GM12878 (cell line): ENCODE measurements around the gene SBF2. TPM values are rescaled to one million over a fixed set of nuclear protein-coding genes. Genes with fewer than 3 reads are reported as not detected.

Source experiments
- ATAC-seq: fragments of 200-7000 bp; cut with Tn5 transposase; 3 replicates; pipeline ENCODE4 v1.9.1; 2020; ENCODE audit warnings: mild to moderate bottlenecking, moderate library complexity
- BruUV-seq: library from RNA; stranded (reverse); fragments of 400-500 nt; replicated peaks from 2 replicates; lab custom pipeline; 2021; lab: Mats Ljungman, UMichigan
- CTCF ChIA-PET: fragments of 300-600 bp; sonication (Branson Sonifier 250); formaldehyde crosslinking; extraction: SDS; loops from one replicate; lab custom pipeline; 2021; ENCODE audit warnings: inconsistent platforms; lab: Yijun Ruan, JAX
- POLR2A ChIA-PET: fragments of 350-600 bp; formaldehyde crosslinking; extraction: SDS; loops from one replicate; lab custom pipeline; 2021; ENCODE audit warnings: inconsistent platforms; lab: Charles Lee
- RAD21 ChIA-PET: fragments of 300-600 bp; sonication (Branson Sonifier 250); formaldehyde crosslinking; loops from one replicate; lab custom pipeline; 2023; ENCODE audit warnings: antibody characterized with exemption; ENCODE audit not compliant: unreplicated experiment; lab: Charles Lee
- SMC1A ChIA-PET: fragments of 300-600 bp; sonication (Branson Sonifier 250); formaldehyde crosslinking; loops from one replicate; lab custom pipeline; 2023; ENCODE audit not compliant: unreplicated experiment, uncharacterized antibody; lab: Charles Lee
- DNase-seq: peaks from one replicate; pipeline ENCODE4 v3.0.0-alpha.2; 2011; ENCODE audit warnings: low read depth, low spot score
- FAIRE-seq: peaks from 3 replicates; lab custom pipeline; 2011; peaks lifted over from hg19 to GRCh38; lab: Jason Lieb, UNC
- H2AFZ ChIP-seq: 2 replicates; pipeline ENCODE4 v1.6.0; 2011; ENCODE audit warnings: low read depth, low read length, control low read depth; ENCODE audit not compliant: control insufficient read depth
- H3K27ac ChIP-seq: 2 replicates; pipeline ENCODE4 v1.5.1; 2011; ENCODE audit warnings: control low read depth; ENCODE audit not compliant: control insufficient read depth, insufficient read depth
- H3K27me3 ChIP-seq, 2 experiments: replicated peaks in 1 of 2; 2 replicates each; pipeline versions ENCODE4 v1.6.0 to v1.6.1; 2011; ENCODE audit warnings: low read length in 1 of 2; ENCODE audit not compliant: control insufficient read depth in 2 of 2, insufficient read depth in 2 of 2
- H3K36me3 ChIP-seq, 2 experiments: 2 replicates each; pipeline ENCODE4 v1.5.1; 2011; ENCODE audit warnings: low read length in 1 of 2; ENCODE audit not compliant: control insufficient read depth in 2 of 2, insufficient read depth in 2 of 2
- H3K4me1 ChIP-seq: 2 replicates; pipeline ENCODE4 v1.6.1; 2011; ENCODE audit warnings: mild to moderate bottlenecking, low read length, moderate library complexity, mixed read lengths; ENCODE audit not compliant: control insufficient read depth, insufficient read depth
- H3K4me2 ChIP-seq: 2 replicates; pipeline ENCODE4 v1.6.0; 2011; ENCODE audit warnings: control low read depth; ENCODE audit not compliant: control insufficient read depth, insufficient read depth
- H3K4me3 ChIP-seq: fragments of 200-600 bp; sonication (generic); 2 replicates; pipeline ENCODE4 v1.5.1; 2016
- H3K79me2 ChIP-seq: 2 replicates; pipeline ENCODE4 v1.6.0; 2011; ENCODE audit warnings: low read length; ENCODE audit not compliant: control insufficient read depth, insufficient read depth
- H3K9ac ChIP-seq: 2 replicates; pipeline ENCODE4 v1.8.0; 2011; ENCODE audit warnings: low read length, control low read depth, mixed read lengths; ENCODE audit not compliant: control insufficient read depth, insufficient read depth
- H3K9me3 ChIP-seq: replicated peaks from 3 replicates; pipeline ENCODE4 v1.5.1; 2011; ENCODE audit warnings: mild to moderate bottlenecking, low read length; ENCODE audit not compliant: control insufficient read depth, insufficient read depth
- H4K20me1 ChIP-seq: 2 replicates; pipeline ENCODE4 v1.6.0; 2011; ENCODE audit not compliant: control insufficient read depth, insufficient read depth
- CBX3 ChIP-seq: fragments of 200-600 bp; sonication (generic); IDR thresholded peaks from 2 replicates; pipeline ENCODE4 v1.6.1; 2016; ENCODE audit warnings: low read depth, borderline replicate concordance
- CHD1 ChIP-seq: IDR thresholded peaks from 2 replicates; pipeline ENCODE4 v1.6.1; 2012; ENCODE audit warnings: low read depth, low read length, improper control_type of control experiment
- CREB1 ChIP-seq: IDR thresholded peaks from 2 replicates; pipeline ENCODE4 v1.6.1; 2012; ENCODE audit warnings: low read depth, mild to moderate bottlenecking, inconsistent platforms
- FOS ChIP-seq: IDR thresholded peaks from 3 replicates; pipeline ENCODE4 v1.6.1; 2011; ENCODE audit warnings: borderline replicate concordance; ENCODE audit not compliant: insufficient read length; ENCODE audit errors: extremely low read depth
- JUNB ChIP-seq: IDR thresholded peaks from 2 replicates; pipeline ENCODE4 v1.6.1; 2016; ENCODE audit warnings: antibody characterized with exemption, mild to moderate bottlenecking
- MEF2A ChIP-seq: IDR thresholded peaks from 2 replicates; pipeline ENCODE4 v1.6.1; 2011; ENCODE audit warnings: low read depth, mild to moderate bottlenecking, low read length, moderate library complexity; ENCODE audit not compliant: insufficient read depth
- NR2F1 ChIP-seq: fragments of 450-650 bp; conservative IDR thresholded peaks from 2 replicates; pipeline ENCODE4 v1.6.1; 2017; ENCODE audit warnings: mild to moderate bottlenecking
- SREBF1 ChIP-seq: IDR thresholded peaks from 2 replicates; pipeline ENCODE4 v1.6.1; 2012; ENCODE audit warnings: mild to moderate bottlenecking, low read length
- WGBS: methylation state at CpG from one replicate; pipeline ENCODE4 v1.1.6; 2016; ENCODE audit warnings: low lambda C conversion rate; ENCODE audit not compliant: insufficient replicate concordance, insufficient coverage; ENCODE audit errors: missing lambda C conversion rate; 5-methylcytosine and 5-hydroxymethylcytosine counted together
- in situ Hi-C: fragments of 300-500 bp; cut with MboI; formaldehyde crosslinking; loops from 9 replicates; pipeline ENCODE4 v1.14.3; 2018; ENCODE audit warnings: mixed read lengths
- intact Hi-C: fragments of 100-400 bp; cut with micrococcal nuclease; formaldehyde crosslinking; loops from one replicate; pipeline ENCODE4 v1.14.2; 2022; ENCODE audit not compliant: unreplicated experiment
- polyA plus RNA-seq, 11 experiments: library from polyadenylated mRNA; depleted of rRNA in 4 of 11; unstranded in 6 of 11; stranded (reverse) in 5 of 11; fragments of >200 nt; fragmentation: Nextera tagmentation in 4 of 11; fragmentation: Illumina TruSeq in 1 of 11; extraction: Ambion mirVana in 4 of 11; extraction: Trizol in 1 of 11; gene quantifications; 1 replicate in 1 of 11; 2 replicates in 10 of 11; pipeline versions ENCODE4 v1.2.1 to v1.2.3, GENCODE V29; 2011 to 2016; ENCODE audit warnings: inconsistent platforms in 2 of 11, missing spikeins in 2 of 11, low read depth in 1 of 11
- total RNA-seq, 4 experiments: library from RNA; depleted of rRNA in 3 of 4; stranded (reverse); fragments of >200 nt in 3 of 4; fragmentation: Illumina TruSeq in 1 of 4; extraction: Trizol in 1 of 4; gene quantifications; 2 replicates each; pipeline versions ENCODE4 v1.2.1 to v1.2.3, GENCODE V29; 2013 to 2021
- TF ChIP-seq, protein P1 (sequence below): fragments of 450-650 bp; IDR thresholded peaks from 2 replicates; pipeline ENCODE4 v1.6.1; 2017; ENCODE audit warnings: mild to moderate bottlenecking, low read depth, inconsistent platforms; ENCODE audit not compliant: poor library complexity, severe bottlenecking
- TF ChIP-seq, protein P2 (sequence below): fragments of 150-350 bp; IDR thresholded peaks from 2 replicates; pipeline ENCODE4 v1.6.1; 2016; ENCODE audit warnings: low read depth, low read length
- TF ChIP-seq, protein P3 (sequence below): fragments of 450-650 bp; IDR thresholded peaks from 2 replicates; pipeline ENCODE4 v1.6.1; 2016; ENCODE audit warnings: mild to moderate bottlenecking, moderate library complexity, borderline replicate concordance
- TF ChIP-seq, protein P4 (sequence below): fragments of 150-350 bp; IDR thresholded peaks from 2 replicates; pipeline ENCODE4 v1.6.1; 2014; ENCODE audit warnings: mild to moderate bottlenecking, low read depth, low read length

The SBF2 gene
- total and polyA plus RNA-seq, 10 of the 15 experiments (the other 5 are each of a cell fraction or from before 2014, with no cell fraction given) = 0.24 to 2.3 (median 1.1) TPM

DNA sequence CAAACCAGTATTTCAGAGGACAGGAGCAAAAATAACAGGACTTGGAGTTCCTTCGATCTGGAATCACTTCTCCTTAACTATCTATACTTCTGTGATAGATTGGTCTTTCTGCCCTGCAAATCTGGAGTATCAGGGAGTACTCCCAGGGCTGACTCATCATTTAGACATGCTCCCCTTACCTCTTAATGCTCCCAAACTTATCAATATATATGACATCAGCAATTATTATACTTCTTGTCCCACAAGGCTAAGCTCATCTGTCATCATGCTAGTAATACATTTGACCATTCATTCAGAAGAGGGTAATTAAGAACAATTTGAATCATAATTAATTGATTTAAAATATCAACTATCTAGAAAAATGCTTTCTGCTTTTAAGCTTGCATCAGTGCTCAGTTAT lies 466.3 kb downstream of the SBF2 start:
- CTCF ChIA-PET = interaction anchor here (0.9 to 1.5 kb wide), 2 partner anchors 30 to 64 kb away, joined by 3 to 4 read pairs; no protein-coding TSS in a partner anchor
- no peak overlapping the region for H3K27ac ChIP-seq
- POLR2A ChIA-PET = no interaction called here
- TF ChIP-seq CBX3 = no peak
- TF ChIP-seq FOS = no peak
- TF ChIP-seq, protein P1, sequence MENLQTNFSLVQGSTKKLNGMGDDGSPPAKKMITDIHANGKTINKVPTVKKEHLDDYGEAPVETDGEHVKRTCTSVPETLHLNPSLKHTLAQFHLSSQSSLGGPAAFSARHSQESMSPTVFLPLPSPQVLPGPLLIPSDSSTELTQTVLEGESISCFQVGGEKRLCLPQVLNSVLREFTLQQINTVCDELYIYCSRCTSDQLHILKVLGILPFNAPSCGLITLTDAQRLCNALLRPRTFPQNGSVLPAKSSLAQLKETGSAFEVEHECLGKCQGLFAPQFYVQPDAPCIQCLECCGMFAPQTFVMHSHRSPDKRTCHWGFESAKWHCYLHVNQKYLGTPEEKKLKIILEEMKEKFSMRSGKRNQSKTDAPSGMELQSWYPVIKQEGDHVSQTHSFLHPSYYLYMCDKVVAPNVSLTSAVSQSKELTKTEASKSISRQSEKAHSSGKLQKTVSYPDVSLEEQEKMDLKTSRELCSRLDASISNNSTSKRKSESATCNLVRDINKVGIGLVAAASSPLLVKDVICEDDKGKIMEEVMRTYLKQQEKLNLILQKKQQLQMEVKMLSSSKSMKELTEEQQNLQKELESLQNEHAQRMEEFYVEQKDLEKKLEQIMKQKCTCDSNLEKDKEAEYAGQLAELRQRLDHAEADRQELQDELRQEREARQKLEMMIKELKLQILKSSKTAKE = no peak
- TF ChIP-seq SREBF1 = no peak
- no peak for TF ChIP-seq JUNB
- TF ChIP-seq MEF2A = no peak
- TF ChIP-seq NR2F1 = no peak
- TF ChIP-seq, protein P2, sequence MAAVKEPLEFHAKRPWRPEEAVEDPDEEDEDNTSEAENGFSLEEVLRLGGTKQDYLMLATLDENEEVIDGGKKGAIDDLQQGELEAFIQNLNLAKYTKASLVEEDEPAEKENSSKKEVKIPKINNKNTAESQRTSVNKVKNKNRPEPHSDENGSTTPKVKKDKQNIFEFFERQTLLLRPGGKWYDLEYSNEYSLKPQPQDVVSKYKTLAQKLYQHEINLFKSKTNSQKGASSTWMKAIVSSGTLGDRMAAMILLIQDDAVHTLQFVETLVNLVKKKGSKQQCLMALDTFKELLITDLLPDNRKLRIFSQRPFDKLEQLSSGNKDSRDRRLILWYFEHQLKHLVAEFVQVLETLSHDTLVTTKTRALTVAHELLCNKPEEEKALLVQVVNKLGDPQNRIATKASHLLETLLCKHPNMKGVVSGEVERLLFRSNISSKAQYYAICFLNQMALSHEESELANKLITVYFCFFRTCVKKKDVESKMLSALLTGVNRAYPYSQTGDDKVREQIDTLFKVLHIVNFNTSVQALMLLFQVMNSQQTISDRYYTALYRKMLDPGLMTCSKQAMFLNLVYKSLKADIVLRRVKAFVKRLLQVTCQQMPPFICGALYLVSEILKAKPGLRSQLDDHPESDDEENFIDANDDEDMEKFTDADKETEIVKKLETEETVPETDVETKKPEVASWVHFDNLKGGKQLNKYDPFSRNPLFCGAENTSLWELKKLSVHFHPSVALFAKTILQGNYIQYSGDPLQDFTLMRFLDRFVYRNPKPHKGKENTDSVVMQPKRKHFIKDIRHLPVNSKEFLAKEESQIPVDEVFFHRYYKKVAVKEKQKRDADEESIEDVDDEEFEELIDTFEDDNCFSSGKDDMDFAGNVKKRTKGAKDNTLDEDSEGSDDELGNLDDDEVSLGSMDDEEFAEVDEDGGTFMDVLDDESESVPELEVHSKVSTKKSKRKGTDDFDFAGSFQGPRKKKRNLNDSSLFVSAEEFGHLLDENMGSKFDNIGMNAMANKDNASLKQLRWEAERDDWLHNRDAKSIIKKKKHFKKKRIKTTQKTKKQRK = no peak
- TF ChIP-seq CREB1 = no peak
- TF ChIP-seq, protein P3, sequence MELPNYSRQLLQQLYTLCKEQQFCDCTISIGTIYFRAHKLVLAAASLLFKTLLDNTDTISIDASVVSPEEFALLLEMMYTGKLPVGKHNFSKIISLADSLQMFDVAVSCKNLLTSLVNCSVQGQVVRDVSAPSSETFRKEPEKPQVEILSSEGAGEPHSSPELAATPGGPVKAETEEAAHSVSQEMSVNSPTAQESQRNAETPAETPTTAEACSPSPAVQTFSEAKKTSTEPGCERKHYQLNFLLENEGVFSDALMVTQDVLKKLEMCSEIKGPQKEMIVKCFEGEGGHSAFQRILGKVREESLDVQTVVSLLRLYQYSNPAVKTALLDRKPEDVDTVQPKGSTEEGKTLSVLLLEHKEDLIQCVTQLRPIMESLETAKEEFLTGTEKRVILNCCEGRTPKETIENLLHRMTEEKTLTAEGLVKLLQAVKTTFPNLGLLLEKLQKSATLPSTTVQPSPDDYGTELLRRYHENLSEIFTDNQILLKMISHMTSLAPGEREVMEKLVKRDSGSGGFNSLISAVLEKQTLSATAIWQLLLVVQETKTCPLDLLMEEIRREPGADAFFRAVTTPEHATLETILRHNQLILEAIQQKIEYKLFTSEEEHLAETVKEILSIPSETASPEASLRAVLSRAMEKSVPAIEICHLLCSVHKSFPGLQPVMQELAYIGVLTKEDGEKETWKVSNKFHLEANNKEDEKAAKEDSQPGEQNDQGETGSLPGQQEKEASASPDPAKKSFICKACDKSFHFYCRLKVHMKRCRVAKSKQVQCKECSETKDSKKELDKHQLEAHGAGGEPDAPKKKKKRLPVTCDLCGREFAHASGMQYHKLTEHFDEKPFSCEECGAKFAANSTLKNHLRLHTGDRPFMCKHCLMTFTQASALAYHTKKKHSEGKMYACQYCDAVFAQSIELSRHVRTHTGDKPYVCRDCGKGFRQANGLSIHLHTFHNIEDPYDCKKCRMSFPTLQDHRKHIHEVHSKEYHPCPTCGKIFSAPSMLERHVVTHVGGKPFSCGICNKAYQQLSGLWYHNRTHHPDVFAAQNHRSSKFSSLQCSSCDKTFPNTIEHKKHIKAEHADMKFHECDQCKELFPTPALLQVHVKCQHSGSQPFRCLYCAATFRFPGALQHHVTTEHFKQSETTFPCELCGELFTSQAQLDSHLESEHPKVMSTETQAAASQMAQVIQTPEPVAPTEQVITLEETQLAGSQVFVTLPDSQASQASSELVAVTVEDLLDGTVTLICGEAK = no peak
- TF ChIP-seq CHD1 = no peak
- TF ChIP-seq, protein P4, sequence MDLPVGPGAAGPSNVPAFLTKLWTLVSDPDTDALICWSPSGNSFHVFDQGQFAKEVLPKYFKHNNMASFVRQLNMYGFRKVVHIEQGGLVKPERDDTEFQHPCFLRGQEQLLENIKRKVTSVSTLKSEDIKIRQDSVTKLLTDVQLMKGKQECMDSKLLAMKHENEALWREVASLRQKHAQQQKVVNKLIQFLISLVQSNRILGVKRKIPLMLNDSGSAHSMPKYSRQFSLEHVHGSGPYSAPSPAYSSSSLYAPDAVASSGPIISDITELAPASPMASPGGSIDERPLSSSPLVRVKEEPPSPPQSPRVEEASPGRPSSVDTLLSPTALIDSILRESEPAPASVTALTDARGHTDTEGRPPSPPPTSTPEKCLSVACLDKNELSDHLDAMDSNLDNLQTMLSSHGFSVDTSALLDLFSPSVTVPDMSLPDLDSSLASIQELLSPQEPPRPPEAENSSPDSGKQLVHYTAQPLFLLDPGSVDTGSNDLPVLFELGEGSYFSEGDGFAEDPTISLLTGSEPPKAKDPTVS = no peak

More for the DNA sequence above, 466.3 kb downstream of the SBF2 start:
- BruUV-seq = no TSS peak
- Histone ChIP-seq H4K20me1 (no peaks in the 10 kb centered on the region), H3K4me3 (no peak overlapping the region), H3K9ac (no peak overlapping the region), H3K4me2 (no peak overlapping the region), H2AFZ (no peak overlapping the region), H3K79me2 (no peaks in the 10 kb centered on the region), H3K4me1 (no peaks in the 10 kb centered on the region), H3K27me3 (no peaks in the 10 kb centered on the region), H3K9me3 (no peaks in the 10 kb centered on the region), H3K36me3 (no peaks in the 10 kb centered on the region)
- intact Hi-C loops = no loop called here
- no peak for DNase-seq
- RAD21 ChIA-PET = no interaction called here
- FAIRE-seq = no peak
- SMC1A ChIA-PET = interaction anchor here (0.6 to 1.2 kb wide), 2 partner anchors 11 to 12 kb away, joined by 3 to 4 read pairs; no protein-coding TSS in a partner anchor
- WGBS = 44% methylated on average over 1 of the region's 1 CpG
- no peak for ATAC-seq
- in situ Hi-C loops = no loop called here
